AG10803 (cell line): ENCODE results near the gene HPD.
A peak's percentile ranks its signal among the peaks of the same experiment; 100 is the strongest.

Source experiments
- DNase-seq: peaks from one replicate; pipeline ENCODE4 v3.0.0; 2010; ENCODE audit warnings: low read depth
- H3K4me3 ChIP-seq: 2 replicates; pipeline ENCODE4 v1.5.1; 2011; ENCODE audit warnings: mild to moderate bottlenecking, low read length, control low read depth
- CTCF ChIP-seq: conservative IDR thresholded peaks from 2 replicates; pipeline ENCODE4 v1.5.1; 2011; ENCODE audit warnings: mild to moderate bottlenecking, low read length, control low read depth, inconsistent platforms

Gene HPD

GRCh38 chr12:121837680-121838079, 21.0 kb downstream of the HPD start:
- H3K4me3 ChIP-seq, result no peak overlapping the region

GRCh38 chr12:121831571-121832245, 27.0 kb downstream of the HPD start:
- no peak for DNase-seq
- no peak for TF ChIP-seq CTCF
- H3K4me3 ChIP-seq, result no peak overlapping the region

More at GRCh38 chr12:121837680-121838079, 21.0 kb downstream of the HPD start:
- TF ChIP-seq CTCF, result peak; percentile 9; the same call in 1 of the 2 replicates
- no peak for DNase-seq

GRCh38 chr12:121830588-121831265, 27.9 kb downstream of the HPD start:
- H3K4me3 ChIP-seq, result no peak overlapping the region
- no peak for TF ChIP-seq CTCF
- DNase-seq, result no peak

- TF ChIP-seq CTCF, result no peak
- H3K4me3 ChIP-seq, result no peak overlapping the region
- DNase-seq, result no peak
Measured at GRCh38 chr12:121830134-121830533, 28.5 kb downstream of the HPD start.

- DNase-seq, result no peak
- TF ChIP-seq CTCF, result no peak
- no peak overlapping the region for H3K4me3 ChIP-seq
Measured at GRCh38 chr12:121829250-121829918, 29.3 kb downstream of the HPD start.

- DNase-seq, result no peak
- TF ChIP-seq CTCF, result no peak
- H3K4me3 ChIP-seq, result no peak overlapping the region
Measured at GRCh38 chr12:121828826-121829225, 29.8 kb downstream of the HPD start.
